HK-2 (cell line): Measurements from ENCODE around the gene RNF14.
A peak's percentile ranks its signal among the peaks of the same experiment; 100 is the strongest.
"Not testable (repeated sequence)": the region's sequence is repeated elsewhere in the genome, so short reads cannot be mapped to it uniquely, and the experiment has no call there.

Experiments used
- DNase-seq: peaks from one replicate; pipeline ENCODE4 v3.0.0-alpha.2; 2018; ENCODE audit not compliant: unreplicated experiment

The RNF14 gene

DNA sequence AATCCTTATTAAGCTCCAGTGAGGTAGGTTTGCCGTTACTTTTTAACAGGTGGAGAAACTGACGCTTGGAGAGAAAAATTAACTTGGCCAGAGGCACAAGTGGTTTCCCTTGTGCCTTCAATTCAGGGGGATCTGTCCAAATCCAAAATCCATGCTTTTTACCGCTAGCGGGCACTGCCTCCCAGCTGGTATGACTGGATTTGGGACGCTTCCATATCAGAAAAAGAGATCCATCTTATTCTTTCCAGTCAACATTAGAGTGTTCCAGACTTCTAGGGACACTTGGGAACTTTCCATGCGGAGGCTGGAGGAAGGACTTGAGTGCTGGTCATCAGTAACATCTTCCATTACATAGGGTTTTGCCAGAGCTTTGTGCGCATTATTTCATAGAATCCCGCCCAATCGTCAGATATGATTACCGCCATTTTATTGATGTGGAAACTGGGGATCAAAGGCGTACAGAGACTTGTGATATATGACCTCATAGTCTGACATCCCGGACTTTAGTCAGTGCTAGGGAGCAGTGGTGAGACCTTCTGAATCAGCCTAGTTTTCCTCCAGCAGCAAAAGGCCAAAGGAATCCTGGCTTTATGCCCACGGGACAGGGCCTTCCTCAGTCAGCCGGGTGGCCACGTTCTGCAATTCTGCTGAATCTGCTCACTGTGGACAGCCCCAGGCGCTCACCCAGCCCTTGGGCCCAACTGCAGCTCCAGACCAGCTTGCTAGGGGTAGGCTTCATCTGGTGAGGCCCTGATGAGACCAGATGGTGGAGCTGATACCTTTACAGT, 45.0 kb downstream of the RNF14 start:
- peak; percentile 43 for DNase-seq

GRCh38 chr5:142014911-142015584, 46.1 kb downstream of the RNF14 start:
- DNase-seq, result no peak

GRCh38 chr5:142015781-142016533, 47.1 kb downstream of the RNF14 start:
- DNase-seq, result peak; percentile 51

- no peak for DNase-seq
Observed at GRCh38 chr5:142016556-142016955, 47.7 kb downstream of the RNF14 start.

DNA sequence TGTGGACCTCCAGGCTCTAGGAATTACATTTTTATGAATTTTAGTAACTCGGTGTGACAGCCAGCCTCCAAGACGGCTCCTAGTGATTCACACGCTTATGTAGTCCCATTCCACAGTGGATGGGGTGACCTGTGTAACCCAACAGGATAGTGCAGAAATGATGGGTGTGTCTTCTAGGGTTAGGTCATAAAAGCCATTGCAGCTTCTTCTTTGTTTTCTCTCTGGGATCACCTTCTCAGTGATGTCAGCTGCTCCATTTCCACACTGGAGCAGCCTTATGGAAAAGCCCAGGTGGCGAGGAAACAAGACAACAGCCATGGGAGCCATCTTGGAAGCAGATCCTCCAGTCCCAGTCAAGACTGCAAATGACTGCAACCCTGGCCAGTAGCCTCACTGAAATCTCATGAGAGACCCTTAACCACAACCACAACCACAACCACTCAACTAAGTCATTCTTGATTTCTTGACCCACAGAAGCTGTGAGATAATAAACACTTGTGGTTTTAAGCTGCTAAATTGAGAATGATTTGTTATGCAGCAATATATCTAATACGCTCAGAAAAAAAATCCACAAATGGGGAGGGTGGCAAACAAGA, 49.0 kb downstream of the RNF14 start:
- DNase-seq, result no peak

- no peak for DNase-seq
Observed at GRCh38 chr5:142020122-142020659, 51.3 kb downstream of the RNF14 start.

DNA sequence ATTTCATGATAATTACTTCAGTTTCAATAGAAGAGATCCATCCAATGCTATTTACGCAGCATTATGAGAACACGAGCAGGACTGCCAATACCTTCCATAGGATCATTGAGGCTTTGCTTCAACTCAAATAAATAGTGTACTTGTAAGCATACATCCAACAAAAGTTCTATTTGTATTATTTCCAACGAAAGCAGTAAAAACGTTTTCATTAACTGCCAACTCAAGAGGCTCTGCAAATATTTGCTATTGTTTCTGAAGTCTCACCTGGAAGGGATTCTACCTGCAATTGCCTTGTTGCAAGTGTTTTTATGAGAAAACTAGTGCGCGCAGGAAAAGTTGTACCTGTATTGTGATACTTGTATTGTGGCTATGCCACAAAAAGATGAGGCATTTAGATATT, 54.9 kb downstream of the RNF14 start:
- DNase-seq, result no peak

DNA sequence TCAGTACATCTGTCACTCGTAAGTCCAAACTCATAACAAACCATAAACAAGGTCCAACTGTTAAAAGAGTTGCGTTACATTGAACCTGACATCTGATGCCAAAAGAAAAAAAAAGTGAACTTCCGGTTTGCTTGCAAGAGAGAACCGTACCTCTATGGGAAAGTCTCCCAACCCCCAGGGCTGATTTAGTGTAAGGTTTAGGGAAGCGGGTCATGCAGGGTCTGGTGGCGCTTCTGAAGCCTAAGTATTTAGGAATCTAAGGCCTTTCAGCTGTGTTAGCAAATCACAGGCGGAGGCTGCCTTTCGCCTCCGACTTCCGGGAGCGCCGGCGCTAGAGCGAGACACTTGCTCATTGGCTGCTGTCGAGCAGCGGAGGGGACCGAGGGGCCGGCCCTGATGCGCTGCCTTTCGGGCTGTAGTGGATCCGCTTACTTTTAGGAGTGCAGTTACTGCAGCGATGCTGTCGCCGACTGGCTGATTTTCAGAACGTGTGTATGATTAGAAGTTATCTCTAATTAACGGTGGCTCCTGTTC, 55.9 kb downstream of the RNF14 start:
- DNase-seq, result peak; percentile 72

DNA sequence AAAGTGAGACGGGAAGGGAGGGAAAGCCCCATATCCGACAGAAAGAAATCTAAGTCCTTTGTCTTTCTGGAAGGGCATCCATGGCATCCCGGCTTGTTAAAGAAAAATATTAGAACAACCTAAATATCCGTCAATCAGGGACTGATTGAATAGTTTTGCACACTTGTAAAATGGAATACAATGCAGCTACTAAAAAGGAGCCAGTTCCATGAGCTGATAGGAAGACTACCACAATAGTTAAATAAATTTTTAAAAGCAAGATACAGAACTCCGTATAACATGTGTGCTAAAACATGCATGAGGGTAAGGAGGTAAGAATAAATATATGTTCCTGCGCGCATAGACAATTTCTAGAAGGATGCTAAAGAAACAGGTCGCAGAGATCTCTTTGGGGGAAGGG, 56.7 kb downstream of the RNF14 start:
- DNase-seq, result no peak

- DNase-seq, result no peak
Observed at GRCh38 chr5:142032150-142032549, 63.2 kb downstream of the RNF14 start.

DNA sequence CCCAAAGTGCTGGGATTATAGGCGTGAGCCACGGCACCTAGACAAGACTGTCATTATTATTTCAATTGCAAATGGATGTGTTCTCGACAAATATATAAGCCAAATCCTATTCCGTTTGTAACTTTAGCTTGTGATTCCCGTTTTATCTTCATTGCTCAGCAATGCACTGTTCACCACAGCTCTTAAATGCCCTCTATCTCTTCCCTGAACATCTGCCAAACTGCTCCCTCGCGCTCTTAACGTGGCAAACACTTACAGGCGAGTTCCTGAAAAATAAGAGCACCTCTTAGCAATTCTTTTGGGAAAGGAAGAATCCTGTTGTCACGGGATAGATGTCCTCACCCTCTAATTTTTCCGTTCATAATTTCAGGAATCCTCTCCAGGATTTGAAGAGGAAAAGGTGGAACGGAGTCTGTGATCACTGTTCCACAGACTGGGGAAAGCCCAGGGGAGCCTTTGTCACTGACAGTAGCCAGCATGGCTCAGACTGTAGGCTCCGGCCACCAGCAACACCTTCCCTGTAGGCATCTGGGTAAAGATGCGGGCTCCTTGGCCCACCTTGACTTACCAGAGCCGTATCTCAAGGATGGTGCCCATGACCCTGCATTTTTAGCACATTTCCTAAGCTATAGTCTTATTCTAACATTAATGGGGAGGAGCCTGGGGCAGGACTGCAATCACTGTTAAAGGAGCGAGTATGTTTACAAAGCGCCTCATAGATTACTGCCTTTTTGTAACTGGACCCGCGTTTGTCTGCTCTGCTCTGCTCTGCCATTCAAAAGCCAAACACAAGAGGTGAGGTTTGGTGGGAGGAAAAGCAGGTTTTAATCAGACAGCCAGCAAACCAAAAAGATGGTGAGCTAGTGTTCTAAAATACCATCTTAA, 64.1 kb downstream of the RNF14 start:
- DNase-seq, result no peak

GRCh38 chr5:142033632-142034567, 65.0 kb downstream of the RNF14 start:
- not testable (repeated sequence) for DNase-seq

- DNase-seq, result no peak
Observed at GRCh38 chr5:142034994-142035393, 66.1 kb downstream of the RNF14 start.

DNA sequence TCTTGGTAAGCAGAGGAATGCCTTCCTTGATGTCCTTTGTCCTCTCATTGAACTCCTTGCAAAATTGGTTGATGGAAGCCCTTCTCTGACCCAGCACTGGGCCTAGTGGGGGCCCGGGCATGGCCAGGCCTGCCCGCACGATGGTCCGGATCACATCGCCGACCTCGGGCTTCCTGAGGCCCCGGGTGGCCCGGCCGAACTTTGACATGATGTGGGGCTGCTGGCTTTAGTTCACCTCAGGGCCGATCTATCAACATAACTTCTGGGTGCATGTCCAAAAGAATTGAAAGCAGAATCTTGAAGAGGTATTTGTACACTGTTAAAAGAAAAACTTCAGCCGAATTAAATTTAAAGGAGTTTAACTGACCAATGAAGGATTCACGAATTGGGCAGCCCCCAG, 68.0 kb downstream of the RNF14 start:
- no peak for DNase-seq

DNA sequence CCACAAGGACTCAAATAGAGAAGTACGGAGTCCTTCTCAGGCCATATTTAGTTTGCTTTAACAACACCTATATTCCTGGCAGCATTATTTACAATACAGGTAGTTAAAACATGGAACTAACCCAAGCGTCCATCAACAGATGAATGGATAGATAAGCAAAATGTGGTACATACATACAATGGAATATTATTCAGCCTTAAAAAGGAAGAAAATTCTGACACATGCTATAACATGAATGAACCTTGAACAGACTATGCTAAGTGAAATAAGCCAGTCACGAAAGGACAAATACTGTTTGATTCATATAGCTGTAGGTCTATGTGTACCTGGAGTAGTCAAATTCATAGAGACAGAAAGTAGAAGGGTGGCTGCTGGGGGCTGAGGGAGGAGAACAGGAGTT, 68.7 kb downstream of the RNF14 start:
- not testable (repeated sequence) for DNase-seq

DNA sequence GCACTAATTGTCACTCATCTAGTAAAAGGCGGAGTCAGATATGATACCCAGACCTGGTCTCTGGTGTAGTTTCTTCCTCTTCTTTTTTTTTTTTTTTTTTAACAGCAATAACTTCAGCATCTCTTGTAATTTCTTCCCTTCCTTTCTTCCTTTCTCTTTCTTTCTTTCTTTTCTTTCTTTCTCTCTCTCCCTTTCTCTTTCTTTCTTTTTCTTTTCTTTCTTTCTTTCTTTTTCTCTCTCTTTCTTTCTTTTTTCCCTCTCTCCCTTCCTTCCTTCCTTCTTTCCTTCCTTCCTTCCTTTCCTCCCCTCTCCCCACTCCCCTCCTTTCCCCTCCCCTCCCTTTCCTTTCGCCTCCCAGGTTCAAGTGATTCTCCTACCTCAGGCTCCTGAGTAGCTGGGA, 69.8 kb downstream of the RNF14 start:
- no peak for DNase-seq
